Left kidney (tissue), 2 donors: Measurements from ENCODE around the gene CCDC127. TPM values are rescaled to one million over a fixed set of nuclear protein-coding genes. Genes with fewer than 3 reads are reported as not detected.
"Not testable (repeated sequence)": the region's sequence is repeated elsewhere in the genome, so short reads cannot be mapped to it uniquely, and the experiment has no call there.

Experiments used
- DNase-seq: peaks from one replicate; pipeline ENCODE4 v3.0.0-alpha.2; 2013
- polyA plus RNA-seq: library from polyadenylated mRNA; unstranded; fragments of 120-200 nt; gene quantifications from one replicate; pipeline ENCODE4 v1.2.1, GENCODE V29; 2013; ENCODE audit not compliant: insufficient read length

Gene CCDC127
- polyA plus RNA-seq, 1 donor = 13.8 TPM

DNA sequence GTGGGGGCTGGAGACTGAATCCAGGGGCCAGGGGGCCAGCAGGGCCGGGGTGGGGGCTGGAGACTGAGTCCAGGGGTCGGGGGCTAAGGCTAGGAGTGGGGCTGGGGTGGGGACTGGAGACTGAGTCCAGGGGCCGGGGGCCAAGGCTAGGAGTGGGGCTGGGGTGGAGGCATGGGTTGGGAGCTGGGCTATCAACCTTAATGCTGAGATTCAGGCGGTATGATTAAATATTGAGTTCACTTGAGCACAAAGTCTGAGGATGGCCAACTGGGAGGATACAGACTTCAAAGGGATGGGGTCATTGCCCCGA lies 43.7 kb downstream of the CCDC127 start:
- DNase-seq = no peak

DNA sequence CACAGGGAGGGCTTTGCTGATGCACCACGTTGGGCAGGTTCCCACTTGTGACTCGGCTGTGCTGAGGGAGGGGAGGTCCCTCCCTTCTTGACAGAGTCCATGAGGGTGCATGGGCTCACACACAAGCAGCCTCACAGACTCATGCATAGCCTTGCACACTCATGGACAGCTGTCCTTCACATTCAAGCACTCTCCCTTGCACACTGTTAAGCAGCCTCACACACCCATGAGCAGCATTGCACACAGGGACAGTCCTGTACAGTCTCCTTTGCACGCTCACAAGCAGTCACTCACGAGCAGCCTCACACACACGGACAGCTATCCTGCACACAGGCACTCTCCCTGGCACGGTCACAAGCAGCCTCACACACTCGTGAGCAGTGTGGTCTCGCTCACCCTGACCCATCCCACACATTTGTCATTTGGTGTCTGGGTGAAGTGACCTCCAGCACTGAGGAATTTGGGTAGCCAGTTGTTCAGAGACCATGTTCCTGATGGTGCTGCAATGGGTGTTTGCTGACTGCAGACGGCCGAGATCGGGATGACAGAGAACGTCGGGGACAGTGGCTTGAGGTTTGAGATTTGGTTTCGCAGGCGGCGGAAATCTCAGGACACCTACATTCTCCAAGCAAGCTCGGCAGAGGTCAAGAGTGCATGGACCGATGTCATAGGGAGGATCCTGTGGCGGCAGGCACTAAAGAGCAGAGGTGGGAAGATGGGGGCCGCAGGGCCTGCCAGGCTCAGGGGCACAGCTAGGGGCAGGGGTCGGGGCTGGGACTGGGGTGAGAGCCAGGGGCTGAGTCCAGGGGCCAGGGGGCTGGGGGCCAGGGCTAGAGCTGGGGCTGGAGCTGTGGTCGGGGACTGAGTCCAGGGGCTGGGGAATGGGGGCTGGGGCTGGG lies 44.3 kb downstream of the CCDC127 start:
- no peak for DNase-seq

DNA sequence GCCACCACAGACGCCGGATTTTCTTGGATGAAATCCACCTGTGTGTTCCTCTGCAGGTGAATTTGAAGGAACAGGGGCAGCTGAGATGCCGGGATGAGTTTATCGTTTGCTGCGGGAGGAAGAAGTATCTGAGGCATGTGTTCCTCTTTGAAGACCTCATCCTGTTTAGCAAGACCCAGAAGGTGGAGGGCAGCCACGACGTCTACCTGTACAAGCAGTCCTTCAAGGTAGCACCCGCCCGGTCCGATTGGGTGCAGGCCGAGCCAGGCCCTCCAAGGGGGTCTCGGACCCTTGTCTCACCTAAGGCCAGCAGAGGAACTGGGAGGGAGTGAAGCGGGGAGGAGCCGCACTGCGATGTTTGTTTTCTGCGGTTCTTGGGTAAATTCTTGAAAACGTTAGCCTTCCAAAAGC lies 45.1 kb downstream of the CCDC127 start:
- DNase-seq = no peak

DNA sequence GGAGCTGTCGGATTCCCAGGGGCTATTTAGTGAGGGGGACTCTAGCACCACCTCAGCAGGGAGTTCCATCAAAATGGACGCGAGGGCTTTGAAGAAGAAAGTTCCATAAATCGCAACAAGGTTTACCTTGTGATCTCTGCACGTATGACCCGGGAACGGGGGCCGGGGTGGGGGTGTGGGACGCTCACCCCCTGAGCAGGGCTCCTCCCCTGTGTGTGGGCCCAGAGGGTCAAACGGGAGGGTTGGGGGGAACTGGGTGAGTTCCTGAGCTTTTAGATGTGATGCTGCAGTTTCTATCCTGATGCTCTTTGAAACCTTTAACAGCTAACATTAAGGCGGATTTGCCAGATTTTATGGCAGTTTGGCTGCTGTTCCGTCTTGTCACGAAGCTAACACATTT lies 45.5 kb downstream of the CCDC127 start:
- DNase-seq = no peak

DNA sequence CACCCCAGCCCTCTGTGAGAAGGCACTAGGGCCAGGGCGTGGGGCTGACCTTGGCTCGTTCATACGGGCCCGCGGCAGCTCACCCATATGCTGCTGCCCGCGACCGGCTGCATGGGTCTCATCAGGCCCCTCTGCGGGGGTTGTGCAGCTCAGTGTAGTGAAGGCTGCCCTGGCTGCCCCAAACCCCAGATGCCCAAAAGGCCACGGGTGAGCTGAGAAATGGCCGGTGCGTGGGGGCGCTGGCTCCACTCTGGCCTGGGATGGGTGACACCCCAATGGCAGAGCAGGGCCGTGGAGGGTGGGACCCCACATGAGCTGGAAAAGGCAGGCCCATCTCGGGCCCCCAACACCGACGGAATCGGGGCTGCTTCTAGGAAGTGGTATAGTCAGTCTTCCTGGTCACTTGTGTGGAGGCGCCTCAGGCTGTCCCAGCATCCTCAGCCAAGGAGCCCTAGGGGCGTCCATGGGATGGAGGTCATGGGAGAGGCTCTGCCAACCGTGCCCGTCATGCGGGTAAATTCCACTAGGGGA lies 46.1 kb downstream of the CCDC127 start:
- no peak for DNase-seq

DNA sequence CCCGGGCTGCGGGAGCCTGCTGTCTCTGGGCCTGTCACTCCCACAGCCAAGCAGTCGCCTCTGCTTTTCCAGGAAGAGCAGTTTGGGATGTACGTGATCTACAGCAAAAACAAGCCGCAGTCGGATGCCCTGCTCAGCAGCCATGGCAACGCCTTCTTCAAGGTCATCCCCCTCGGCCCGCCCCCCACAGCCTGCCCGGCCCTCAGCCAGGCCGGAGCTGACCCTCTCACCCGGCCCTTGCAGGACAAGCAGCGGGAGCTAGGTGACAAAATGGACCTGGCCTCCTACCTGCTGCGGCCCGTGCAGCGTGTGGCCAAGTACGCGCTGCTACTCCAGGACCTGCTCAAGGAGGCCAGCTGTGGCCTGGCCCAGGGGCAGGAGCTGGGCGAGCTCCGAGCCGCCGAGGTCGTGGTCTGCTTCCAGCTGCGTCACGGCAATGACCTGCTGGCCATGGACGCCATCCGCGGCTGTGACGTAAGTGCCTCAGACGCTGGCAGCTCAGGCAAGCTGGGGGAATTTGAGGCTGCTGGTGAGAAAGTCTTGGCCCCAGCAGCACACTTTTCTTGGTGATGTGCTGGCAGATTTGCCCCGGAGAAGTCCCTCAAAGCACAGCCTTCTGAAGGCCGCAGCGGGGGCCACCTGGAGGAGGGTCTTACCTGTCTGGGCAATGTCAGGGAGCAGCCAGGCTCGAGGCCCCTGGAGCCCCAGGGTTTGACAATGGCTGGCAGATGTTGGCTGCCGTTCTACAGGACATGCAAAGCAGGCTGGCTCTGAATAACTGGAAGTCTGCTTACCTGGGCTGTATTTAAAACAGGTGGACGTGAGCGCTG lies 46.8 kb downstream of the CCDC127 start:
- DNase-seq = no peak

DNA sequence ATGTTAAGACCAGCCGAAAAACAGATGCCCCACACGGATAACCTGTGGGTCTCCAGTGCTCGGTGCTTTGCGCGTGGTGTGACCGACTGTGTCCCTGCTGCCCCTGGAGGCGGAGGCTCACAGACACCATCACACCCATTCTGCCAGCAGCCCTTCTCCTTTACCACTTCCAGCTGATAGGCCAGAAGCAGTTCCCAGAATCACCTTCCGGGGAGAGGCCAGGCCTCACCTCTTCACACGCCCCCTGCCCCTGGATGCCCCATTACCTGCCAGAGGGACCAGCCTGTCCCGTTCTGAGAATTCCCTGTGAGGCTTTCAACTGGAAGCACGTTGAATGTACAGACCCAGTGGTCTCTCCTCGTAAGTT lies 48.2 kb downstream of the CCDC127 start:
- no peak for DNase-seq

DNA sequence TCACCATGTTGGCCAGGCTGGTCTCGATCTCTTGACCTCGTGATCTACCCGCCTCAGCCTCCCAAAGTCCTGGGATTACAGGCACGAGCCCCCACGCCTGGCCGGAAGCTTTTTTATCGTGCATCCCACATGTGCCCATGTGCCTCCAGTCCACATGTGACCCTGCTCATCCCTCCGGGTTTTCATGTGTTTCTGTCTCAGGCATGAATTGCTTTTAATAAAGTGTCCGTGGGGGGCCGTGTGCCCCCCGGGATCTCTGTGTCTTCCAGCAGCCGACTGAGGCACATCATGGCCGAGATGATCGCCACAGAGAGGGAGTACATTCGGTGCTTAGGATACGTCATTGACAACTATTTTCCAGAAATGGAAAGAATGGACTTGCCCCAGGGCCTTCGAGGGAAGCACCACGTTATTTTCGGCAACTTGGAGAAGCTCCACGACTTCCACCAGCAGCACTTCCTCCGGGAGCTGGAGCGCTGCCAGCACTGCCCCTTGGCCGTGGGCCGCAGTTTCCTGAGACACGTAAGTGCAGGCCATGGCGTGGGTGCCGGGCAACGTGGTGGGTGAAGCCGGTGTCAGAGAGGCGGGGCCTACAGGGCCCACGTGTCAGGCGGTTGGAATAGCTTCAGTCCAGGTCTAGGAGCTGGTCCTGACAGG lies 48.8 kb downstream of the CCDC127 start:
- no peak for DNase-seq

DNA sequence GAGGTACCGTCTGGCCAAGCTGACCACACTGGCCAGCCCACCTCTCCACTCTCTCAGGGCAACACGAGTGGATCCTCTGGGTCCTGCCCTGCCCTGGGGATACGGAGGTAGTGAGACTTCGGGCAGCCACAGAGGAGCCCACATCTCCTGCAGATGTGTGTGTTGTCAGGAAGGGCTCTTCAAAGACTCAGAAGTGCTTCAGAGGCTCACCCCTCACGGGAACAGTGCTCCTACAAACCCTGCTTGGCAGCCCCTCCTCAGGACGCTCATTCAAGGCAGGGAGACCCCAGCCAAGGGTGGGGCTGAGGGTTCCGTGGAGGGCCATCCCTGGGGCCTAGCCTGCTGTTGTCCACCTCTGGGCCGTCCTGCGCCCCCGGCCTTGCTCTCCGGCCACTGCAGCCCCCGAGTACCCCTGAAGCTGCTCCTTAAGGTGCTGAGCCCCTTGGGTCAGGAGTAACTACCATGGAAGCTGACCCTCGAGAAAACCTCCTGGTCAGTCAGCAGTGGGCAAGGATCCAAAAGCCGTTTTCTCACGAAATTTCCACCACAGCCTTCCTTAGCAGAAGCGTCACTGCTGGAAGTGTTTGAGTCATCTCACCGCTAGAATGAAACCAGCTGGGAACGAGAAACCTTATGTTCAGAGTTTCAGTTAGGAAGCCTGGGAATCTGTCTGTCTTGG lies 49.8 kb downstream of the CCDC127 start:
- no peak for DNase-seq

DNA sequence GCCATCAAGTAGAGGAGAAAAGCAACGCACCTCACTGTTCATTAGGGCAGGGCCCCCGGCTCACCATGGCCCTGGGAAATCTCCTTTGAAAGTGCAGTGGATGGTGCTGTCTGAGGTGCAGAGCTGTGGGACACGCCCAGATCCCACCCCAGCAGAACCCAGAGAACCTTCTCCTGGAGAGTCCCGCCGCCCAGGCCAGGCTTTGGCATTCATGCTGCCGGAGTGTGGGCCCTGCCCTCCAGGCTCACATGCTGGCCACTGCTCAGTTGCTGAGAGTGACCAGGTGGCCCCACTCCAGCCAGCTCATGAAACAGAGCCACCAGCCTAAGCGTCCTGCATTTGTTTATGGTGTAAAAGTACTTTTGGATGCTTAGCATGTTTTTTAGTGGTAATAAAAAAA lies 50.4 kb downstream of the CCDC127 start:
- DNase-seq = no peak

DNA sequence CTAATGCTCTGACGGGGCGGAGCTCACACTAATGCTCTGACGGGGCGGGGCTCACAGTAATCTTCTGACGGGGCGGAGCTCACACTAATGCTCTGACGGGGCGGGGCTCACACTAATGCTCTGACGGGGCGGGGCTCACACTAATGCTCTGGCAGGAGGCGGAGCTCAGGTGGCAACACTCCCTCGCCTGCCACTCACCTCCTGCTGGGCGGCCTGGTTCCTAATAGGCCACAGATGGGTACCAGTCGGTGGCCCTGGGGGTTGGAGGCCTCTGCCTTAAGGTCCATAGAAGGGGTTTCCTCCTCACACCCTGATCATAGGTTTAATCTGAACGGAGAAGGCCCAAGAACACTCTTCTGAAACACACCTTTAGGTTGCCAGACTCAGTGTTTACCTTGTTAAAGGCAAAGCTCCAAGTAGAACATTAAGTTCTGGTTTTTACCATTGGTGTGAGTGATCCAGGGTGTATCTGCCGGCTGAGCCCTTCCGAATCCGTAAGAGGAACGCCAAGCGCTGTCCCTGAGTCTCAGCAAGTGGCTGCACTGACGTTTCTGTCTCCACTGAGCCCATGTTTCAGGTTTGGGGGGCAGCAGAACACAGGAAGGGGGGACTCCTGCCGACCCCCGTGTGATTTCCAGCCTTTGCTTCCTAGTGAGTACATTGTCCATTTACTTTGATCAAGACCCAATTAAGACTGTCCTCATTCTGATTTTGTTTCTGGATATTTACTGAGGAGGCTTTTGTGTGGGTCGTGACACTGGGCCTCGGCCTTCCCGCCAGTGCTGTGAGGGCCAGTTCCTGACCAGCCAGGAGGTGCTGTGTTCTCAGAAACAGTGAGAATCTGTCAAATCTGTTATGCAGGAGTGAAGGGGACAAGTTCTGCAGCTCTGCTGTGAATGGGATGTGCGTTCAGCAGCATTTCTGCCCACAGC lies 51.2 kb downstream of the CCDC127 start:
- DNase-seq = no peak

DNA sequence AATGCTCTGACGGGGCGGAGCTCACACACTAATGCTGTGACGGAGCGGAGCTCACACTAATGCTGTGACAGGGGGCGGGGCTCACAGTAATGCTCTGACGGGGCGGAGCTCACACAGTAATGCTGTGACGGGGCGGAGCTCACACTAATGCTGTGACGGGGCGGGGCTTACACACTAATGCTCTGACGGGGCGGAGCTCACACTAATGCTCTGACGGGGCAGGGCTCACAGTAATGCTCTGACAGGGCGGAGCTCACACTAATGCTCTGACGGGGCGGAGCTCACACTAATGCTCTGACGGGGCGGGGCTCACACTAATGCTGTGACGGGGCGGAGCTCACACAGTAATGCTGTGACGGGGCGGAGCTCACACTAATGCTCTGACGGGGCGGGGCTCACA lies 53.2 kb downstream of the CCDC127 start:
- not testable (repeated sequence) for DNase-seq

DNA sequence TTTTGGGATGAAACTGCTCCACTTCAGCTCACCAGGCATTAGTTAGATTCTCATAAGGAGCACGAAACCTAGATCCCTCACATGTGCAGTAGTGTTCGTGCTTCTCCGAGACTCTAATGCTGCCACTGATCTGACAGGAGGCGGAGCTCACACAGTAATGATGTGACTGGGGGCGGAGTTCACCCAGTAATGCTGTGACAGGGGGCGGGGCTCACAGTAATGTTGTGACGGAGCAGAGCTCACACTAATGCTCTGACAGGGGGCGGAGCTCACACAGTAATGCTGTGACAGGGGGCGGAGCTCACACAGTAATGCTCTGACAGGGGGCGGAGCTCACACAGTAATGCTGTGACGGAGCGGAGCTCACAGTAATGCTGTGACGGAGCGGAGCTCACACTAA lies 53.7 kb downstream of the CCDC127 start:
- DNase-seq = no peak

DNA sequence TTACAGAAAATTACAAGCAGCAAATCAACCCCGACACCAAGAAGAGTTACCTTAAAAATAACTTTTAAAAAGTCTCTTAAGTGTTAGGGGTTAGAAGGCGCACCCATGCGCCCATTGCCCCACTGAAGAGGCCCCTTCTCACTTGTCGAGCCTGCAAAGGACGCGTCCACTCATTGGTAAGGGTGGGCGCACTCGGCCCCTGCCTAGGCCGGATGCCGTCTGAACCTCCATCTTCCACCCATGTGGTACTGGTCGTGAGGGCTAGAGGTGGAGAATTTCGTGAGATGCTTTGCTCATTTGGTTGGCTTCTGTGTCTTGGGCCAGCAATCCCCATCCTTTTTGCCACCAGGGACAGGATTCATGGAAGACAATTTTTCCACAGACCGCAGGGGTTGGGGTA lies 54.1 kb downstream of the CCDC127 start:
- DNase-seq = no peak

DNA sequence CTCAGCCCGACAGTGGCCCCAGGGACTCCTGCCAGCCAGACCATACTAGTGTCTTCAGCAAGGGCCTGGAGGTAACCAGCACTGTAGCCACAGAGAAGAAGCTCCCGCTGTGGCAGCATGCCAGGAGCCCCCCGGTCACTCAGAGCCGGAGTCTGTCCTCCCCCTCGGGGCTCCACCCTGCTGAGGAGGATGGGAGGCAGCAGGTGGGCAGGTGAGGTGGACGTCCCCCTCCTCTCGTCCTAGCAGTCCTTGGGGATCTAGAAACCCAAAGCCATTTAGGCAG lies 54.7 kb downstream of the CCDC127 start:
- DNase-seq = no peak

DNA sequence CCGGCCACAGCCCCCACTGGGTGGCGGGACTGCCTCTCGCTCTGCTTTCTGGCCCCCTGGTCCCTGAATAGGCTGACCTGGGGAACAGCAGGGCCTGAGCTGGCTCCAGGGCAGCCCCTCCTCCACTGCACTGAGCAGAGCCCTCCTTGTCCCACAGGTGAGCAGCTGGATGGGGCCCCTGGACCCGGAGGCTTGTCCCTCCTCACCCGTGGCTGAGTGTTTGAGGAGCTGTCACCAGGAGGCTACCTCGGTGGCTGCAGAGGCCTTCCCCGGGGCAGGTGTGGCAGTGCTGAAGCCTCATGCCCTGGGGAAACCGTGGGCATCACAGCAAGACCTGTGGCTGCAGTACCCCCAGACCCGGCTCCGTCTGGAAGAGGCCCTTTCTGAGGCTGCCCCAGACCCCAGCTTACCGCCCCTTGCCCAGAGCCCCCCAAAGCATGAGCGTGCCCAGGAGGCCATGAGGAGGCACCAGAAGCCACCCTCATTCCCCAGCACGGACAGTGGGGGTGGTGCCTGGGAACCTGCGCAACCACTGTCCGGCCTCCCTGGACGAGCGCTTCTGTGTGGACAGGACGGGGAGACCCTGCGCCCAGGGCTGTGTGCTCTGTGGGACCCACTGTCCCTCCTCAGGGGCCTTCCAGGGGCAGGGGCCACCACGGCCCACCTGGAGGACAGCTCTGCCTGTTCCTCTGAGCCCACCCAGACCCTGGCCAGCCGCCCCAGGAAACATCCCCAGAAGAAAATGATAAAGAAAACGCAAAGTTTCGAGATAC lies 55.2 kb downstream of the CCDC127 start:
- no peak for DNase-seq

DNA sequence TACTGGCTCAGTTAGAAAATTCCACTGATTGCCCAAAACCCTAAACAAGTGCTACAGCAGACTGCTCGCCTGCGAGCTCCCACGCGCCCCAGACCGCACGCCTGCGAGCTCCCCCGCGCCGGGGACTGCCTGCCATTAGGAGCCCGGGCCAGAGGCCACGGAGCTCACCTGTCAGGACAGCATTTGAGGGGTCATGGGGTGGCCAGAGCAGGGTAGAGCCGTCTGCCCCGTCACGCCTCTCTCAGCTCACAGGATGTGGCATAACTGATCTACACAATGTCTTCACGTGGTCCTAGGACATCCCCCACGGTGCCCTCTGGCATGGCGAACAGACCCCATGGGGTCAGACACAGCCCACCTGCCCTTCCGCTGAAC lies 55.8 kb downstream of the CCDC127 start:
- no peak for DNase-seq

DNA sequence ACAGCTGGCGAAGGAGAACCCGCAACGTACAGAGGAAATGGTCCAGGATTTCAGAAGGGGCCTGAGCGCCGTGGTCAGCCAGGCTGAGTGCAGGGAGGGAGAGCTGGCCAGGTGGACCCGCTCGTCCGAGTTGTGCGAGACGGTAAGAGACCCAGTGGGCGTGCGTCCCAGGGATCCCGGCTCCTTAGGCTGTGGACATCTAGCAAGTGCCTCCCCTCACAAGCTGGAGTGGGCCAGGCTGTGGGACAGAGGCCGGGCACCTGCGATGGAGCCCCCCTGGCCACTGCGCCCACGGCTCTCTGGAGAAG lies 56.2 kb downstream of the CCDC127 start:
- DNase-seq = no peak

DNA sequence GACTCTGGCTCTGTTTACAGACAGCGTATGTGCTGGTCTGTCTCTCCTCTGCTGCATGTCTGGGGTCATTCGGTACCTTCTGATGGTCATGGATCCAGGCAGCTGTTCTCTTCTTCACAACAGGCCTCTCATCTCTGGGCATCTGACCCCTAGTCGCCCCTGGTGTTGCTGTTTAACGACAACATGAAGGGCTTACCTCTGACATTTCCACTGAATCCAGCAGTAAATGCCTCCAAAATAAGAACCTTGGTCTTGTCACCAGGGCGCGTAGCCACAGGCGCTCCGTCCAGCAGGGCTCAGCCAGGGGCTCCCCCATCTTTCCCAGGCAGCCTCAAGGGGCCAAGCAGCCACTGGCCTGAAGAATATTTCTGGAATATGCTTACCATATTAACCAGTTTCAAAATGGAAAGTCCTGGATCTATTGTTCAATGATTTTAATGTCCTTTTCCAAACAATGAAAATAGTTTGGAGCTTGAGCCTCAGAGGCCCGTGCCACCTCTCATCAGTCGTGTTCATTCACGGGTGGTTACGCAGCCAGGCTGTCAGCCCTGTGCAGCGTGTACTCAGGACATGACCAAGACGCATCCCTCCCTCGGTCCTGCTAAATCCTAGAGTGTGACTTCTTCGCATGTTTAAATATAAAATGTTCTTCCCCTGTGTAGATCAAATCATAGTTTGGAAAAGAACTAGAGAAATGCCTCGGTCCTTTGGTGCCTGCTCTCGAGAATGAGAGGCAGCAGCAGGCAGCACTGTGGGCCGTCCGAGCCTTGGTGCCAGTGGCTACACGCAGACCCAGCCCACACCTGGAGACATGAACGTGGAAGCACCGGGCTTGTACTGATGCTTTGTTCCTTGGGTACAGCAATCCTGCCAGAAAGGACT lies 56.8 kb downstream of the CCDC127 start:
- no peak for DNase-seq

DNA sequence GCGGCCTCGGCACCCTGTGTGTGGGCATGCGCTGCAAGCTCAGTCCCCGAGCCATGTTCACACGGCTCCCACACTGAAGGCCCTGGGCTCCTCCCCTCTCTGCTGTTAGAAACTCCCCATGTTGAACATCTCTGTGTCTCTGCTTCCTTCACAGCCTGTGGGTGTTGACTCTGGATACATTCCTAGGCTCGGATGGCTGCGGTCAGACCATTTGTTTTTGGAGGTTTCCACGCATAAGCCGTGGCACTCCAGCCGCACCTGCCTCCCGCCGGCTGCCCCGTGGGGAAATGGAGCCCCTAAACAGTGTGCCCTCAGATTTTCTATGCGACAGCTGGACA lies 57.8 kb downstream of the CCDC127 start:
- no peak for DNase-seq
